Aorta (tissue), 5 donors: ENCODE results near the gene RIT1. TPM values are rescaled to one million over a fixed set of nuclear protein-coding genes. Genes with fewer than 3 reads are reported as not detected.

Experiments
- ATAC-seq: fragments of 200-7000 bp; cut with Tn5 transposase; one replicate; pipeline ENCODE4 v1.9.1; 2022; ENCODE audit warnings: moderate library complexity; ENCODE audit not compliant: low FRiP score
- DNase-seq, 2 donors: peaks; one replicate each; pipeline ENCODE4 v3.0.0-alpha.2; 2020
- H3K27ac ChIP-seq, 2 donors: one replicate each; pipeline ENCODE4 v1.5.1; 2013; ENCODE audit warnings: low read length in 2 of 2, mild to moderate bottlenecking in 2 of 2, moderate library complexity in 2 of 2, control low read depth in 1 of 2, inconsistent platforms in 1 of 2, low read depth in 1 of 2
- H3K27me3 ChIP-seq, 2 donors: one replicate each; pipeline ENCODE4 v1.6.1; 2013; ENCODE audit warnings: control low read depth in 1 of 2, low read length in 1 of 2, mild to moderate bottlenecking in 1 of 2, moderate library complexity in 1 of 2; ENCODE audit not compliant: insufficient read depth in 2 of 2, control insufficient read depth in 1 of 2
- H3K36me3 ChIP-seq, 2 donors: one replicate each; pipeline ENCODE4 v1.6.1; 2013; ENCODE audit warnings: control low read depth in 1 of 2, low read length in 1 of 2, mild to moderate bottlenecking in 1 of 2; ENCODE audit not compliant: insufficient read depth in 2 of 2, control insufficient read depth in 1 of 2
- H3K4me1 ChIP-seq, 2 donors: one replicate each; pipeline ENCODE4 v1.6.1; 2013; ENCODE audit warnings: low read length in 2 of 2, control low read depth in 1 of 2, mild to moderate bottlenecking in 1 of 2, moderate library complexity in 1 of 2; ENCODE audit not compliant: insufficient read depth in 2 of 2, control insufficient read depth in 1 of 2
- H3K4me3 ChIP-seq, 2 donors: one replicate each; pipeline ENCODE4 v1.5.1; 2013; ENCODE audit warnings: low read length in 2 of 2, control low read depth in 1 of 2, mild to moderate bottlenecking in 1 of 2
- H3K9me3 ChIP-seq: one replicate; pipeline ENCODE4 v1.6.1; 2013; ENCODE audit warnings: mild to moderate bottlenecking, low read length; ENCODE audit not compliant: control insufficient read depth
- WGBS, 2 donors: extraction: QIAGEN DNeasy Blood & Tissue Kit; methylation state at CpG; one replicate each; pipeline ENCODE4 v1.1.7; 2013; 5-methylcytosine and 5-hydroxymethylcytosine counted together
- intact Hi-C, 2 donors: fragments of 100-400 bp; cut with DNase I; formaldehyde crosslinking; loops; one replicate each; pipeline versions ENCODE4 v1.14.2 to v1.15.0; 2022
- polyA plus RNA-seq, 2 donors: library from polyadenylated mRNA; stranded (reverse); fragments of 200-250 nt; gene quantifications; one replicate each; pipeline ENCODE4 v1.2.3, GENCODE V29; 2013
- total RNA-seq, 2 donors: library from RNA; stranded (reverse); fragmentation: NEBNext Ultra II Directional; extraction: Animal tissue kit (Norgen Biotek cat#: 25700); gene quantifications; one replicate each; pipeline ENCODE4 v1.2.1, GENCODE V29; 2021
- donor health status: healthy with polysubstance abuse.
- donor health status: Bipolar disorder and iron deficiency.
- donor health status: DM: no; HTN: no; CAD: no.
- donor health status: DM: no; HTN: no; CAD: no.
- donor health status: DM: yes; HTN: yes; CAD: no.

Gene RIT1
- total and polyA plus RNA-seq, 4 donors, result 16.4 to 49.9 (median 34.3) TPM

- H3K27me3 ChIP-seq, result no peaks in the 10 kb centered on the region
- H3K4me3 ChIP-seq, result no peak overlapping the region
- no peaks in the 10 kb centered on the region for H3K4me1 ChIP-seq
- intact Hi-C loops, result no loop called here
- ATAC-seq, result no peak
- H3K36me3 ChIP-seq, result peaks cover 0 to 2% of the 10 kb centered on the region in 2 donors
- no peak for DNase-seq
- no peaks in the 10 kb centered on the region for H3K9me3 ChIP-seq
- no peak overlapping the region for H3K27ac ChIP-seq
- WGBS, 2 donors, result 98 to 99% methylated on average over 2 of the region's 2 CpGs
Observed at GRCh38 chr1:155877945-155878344, 33.2 kb downstream of the RIT1 start.

- DNase-seq, result peak in 1 of 2 donors; percentile 57
- no peak overlapping the region for H3K4me3 ChIP-seq
- H3K9me3 ChIP-seq, result no peaks in the 10 kb centered on the region
- 66% methylated on average over 9 of the region's 9 CpGs for WGBS, 2 donors
- no peaks in the 10 kb centered on the region for H3K27me3 ChIP-seq
- H3K27ac ChIP-seq, result no peak overlapping the region
- peaks cover 2 to 9% of the 10 kb centered on the region in 2 donors for H3K36me3 ChIP-seq
- no peaks in the 10 kb centered on the region for H3K4me1 ChIP-seq
- no peak for ATAC-seq
- intact Hi-C loops, result no loop called here
Observed at GRCh38 chr1:155873860-155874259, 37.3 kb downstream of the RIT1 start.

GRCh38 chr1:155872527-155872926 lies 38.6 kb downstream of the RIT1 start:
- Histone ChIP-seq H3K4me3 (no peak overlapping the region), H3K27ac (no peak overlapping the region), H3K4me1 (no peaks in the 10 kb centered on the region), H3K27me3 (no peaks in the 10 kb centered on the region), H3K36me3 (peaks cover 2 to 10% of the 10 kb centered on the region in 2 donors), H3K9me3 (no peaks in the 10 kb centered on the region)
- no peak for ATAC-seq
- 94 to 96% methylated on average over 5 of the region's 5 CpGs for WGBS, 2 donors
- intact Hi-C loops, result no loop called here
- no peak for DNase-seq

- WGBS, 2 donors, result 0 to 3% methylated on average over 1 of the region's 1 CpG
- intact Hi-C loops, result no loop called here
- Histone ChIP-seq H3K9me3 (no peaks in the 10 kb centered on the region), H3K27me3 (no peaks in the 10 kb centered on the region), H3K27ac (no peak overlapping the region), H3K4me1 (no peaks in the 10 kb centered on the region), H3K4me3 (no peak overlapping the region), H3K36me3 (peaks cover 2 to 10% of the 10 kb centered on the region in 2 donors)
- peak; percentile 54 for ATAC-seq
- peak in 1 of 2 donors; percentile 67 for DNase-seq
Observed at GRCh38 chr1:155871390-155871789, 39.8 kb downstream of the RIT1 start.

- 88 to 93% methylated on average over 8 of the region's 8 CpGs for WGBS, 2 donors
- Histone ChIP-seq H3K9me3 (no peaks in the 10 kb centered on the region), H3K27ac (no peak overlapping the region), H3K4me3 (no peak overlapping the region), H3K4me1 (no peaks in the 10 kb centered on the region), H3K27me3 (no peaks in the 10 kb centered on the region), H3K36me3 (peaks cover 2 to 9% of the 10 kb centered on the region in 2 donors)
- DNase-seq (no peak), ATAC-seq (no peak)
- intact Hi-C loops, result no loop called here
Observed at GRCh38 chr1:155867766-155868165, 43.4 kb downstream of the RIT1 start.

- intact Hi-C loops, result loop anchor here in 1 of 2 donors (5.0 kb wide), 1 partner anchor 48 kb away; the partner anchor contains the start of gene RIT1
- H3K4me3 ChIP-seq, result no peak overlapping the region
Observed at GRCh38 chr1:155864393-155864792, 46.8 kb downstream of the RIT1 start.

GRCh38 chr1:155861896-155862295 lies 49.3 kb downstream of the RIT1 start:
- H3K27ac ChIP-seq, result peak overlapping the region in 1 of 2 donors; percentile 8
- ATAC-seq (no peak), DNase-seq (no peak)
- H3K36me3 ChIP-seq, result no peaks in the 10 kb centered on the region
- no peaks in the 10 kb centered on the region for H3K27me3 ChIP-seq
- H3K4me1 ChIP-seq, result no peaks in the 10 kb centered on the region
- H3K9me3 ChIP-seq, result no peaks in the 10 kb centered on the region
- intact Hi-C loops, result loop anchor here in 1 of 2 donors (5.0 kb wide), 1 partner anchor 50 kb away; the partner anchor contains the start of gene RIT1
- H3K4me3 ChIP-seq, result no peak overlapping the region
- WGBS, 2 donors, result 93 to 98% methylated on average over 2 of the region's 2 CpGs

More at GRCh38 chr1:155864393-155864792, 46.8 kb downstream of the RIT1 start:
- Histone ChIP-seq H3K27me3 (no peaks in the 10 kb centered on the region), H3K36me3 (peaks cover 0 to 2% of the 10 kb centered on the region in 2 donors), H3K4me1 (no peaks in the 10 kb centered on the region), H3K9me3 (no peaks in the 10 kb centered on the region), H3K27ac (no peak overlapping the region)
- ATAC-seq (no peak), DNase-seq (no peak)

- H3K4me1 ChIP-seq, result no peaks in the 10 kb centered on the region
- H3K36me3 ChIP-seq, result no peaks in the 10 kb centered on the region
- no peaks in the 10 kb centered on the region for H3K27me3 ChIP-seq
- peak overlapping the region in 1 of 2 donors; percentile 10 for H3K4me3 ChIP-seq
- ATAC-seq, result no peak
- WGBS, 2 donors, result 12 to 16% methylated on average over 2 of the region's 2 CpGs
- no peak for DNase-seq
- H3K9me3 ChIP-seq, result no peaks in the 10 kb centered on the region
- intact Hi-C loops, result loop anchor here in 1 of 2 donors (5.0 kb wide), 1 partner anchor 51 kb away; the partner anchor contains the start of gene RIT1
- peak overlapping the region; percentile 37 to 74 for H3K27ac ChIP-seq
Observed at GRCh38 chr1:155860970-155861510, 50.1 kb downstream of the RIT1 start.
